ENCODE results near the gene SCT.

SCT gene

DNA sequence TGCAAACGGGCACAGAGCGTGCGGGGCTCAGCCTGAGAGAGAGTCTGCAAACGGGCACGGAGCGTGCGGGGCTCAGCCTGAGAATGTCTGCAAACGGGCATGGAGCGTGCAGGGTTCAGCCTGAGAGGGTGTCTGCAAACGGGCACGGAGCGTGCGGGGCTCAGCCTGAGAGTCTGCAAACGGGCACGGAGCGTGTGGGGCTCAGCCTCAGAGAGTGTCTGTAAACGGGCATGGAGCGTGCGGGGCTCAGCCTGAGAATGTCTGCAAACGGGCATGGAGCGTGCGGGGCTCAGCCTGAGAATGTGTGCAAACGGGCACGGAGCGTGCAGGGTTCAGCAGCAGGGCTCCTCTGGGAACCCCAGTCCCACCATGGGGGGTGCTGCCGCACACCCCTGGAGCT is 37.2 kb downstream of the SCT start:
- in situ Hi-C loops (cut with MboI; ENCODE audit: low sequenced_read_pairs): no loop called here

GRCh38 chr11:587978-588380 is 39.0 kb downstream of the SCT start:
- in situ Hi-C loops (cut with MboI; ENCODE audit: low sequenced_read_pairs): no loop called here

DNA sequence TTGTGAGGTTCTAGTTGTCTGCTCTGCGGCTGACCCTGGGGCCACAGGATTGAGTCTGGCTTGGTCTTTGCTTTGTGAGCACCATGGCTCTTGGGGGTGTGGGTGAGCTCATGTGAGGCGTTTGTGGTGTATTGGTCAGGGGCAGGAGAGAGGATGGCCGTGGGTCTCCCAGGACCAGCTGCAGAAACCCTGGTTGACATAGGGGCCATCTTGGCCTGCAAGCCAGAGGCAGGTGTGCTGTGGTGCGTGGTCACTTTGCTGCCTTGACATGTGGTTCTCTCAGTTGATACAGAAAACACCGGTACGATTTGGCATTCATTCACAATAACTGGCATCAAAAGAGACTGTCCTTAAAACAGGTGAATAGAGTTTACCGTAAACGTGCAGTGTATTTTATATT is 39.4 kb downstream of the SCT start:
- in situ Hi-C loops (cut with MboI; ENCODE audit: low sequenced_read_pairs): no loop called here

- in situ Hi-C loops (cut with MboI; ENCODE audit: low sequenced_read_pairs): no loop called here
These were observed 40.3 kb downstream of the SCT start for GRCh38 chr11:586376-587316.

DNA sequence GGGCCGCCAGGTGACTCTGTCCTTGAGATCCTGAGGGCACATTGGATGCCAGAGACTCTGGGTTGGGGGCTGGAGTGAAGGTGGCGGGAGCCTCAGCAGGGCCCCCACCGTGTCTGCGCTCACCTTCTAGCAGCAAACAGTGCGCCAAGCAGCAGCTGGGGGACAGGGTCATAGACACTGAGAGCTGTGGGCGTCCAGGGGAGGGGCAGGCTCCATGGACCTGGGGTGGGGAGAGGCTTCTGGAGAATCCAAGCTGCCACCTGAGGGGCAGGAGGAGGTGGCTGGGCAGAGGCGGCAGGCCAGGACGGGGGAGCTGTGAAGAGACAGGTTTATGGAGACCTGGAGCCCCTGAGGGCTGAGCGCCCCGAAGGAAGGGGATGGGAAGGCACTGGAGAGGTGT is 42.7 kb downstream of the SCT start:
- in situ Hi-C loops (cut with MboI; ENCODE audit: low sequenced_read_pairs): no loop called here

DNA sequence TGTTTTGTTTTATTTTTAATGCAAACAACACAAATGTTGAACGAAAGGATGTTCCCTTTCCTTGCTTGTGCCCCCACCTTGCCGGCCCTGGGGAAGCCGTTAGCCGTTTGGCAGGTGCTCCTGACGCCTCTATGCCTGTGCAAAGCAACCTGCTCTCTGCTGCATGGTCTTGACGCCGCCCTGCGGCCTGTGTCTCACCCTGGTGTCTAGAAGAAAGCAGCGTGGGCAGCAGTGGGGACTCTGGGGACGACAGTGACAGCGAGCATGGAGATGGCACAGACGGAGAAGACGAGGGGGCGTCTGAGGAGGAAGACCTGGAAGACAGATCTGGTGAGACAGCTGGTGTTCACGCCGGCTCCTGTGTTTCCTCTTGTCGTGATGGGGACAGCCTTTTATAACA is 45.2 kb downstream of the SCT start:
- in situ Hi-C loops (cut with MboI; ENCODE audit: low sequenced_read_pairs): no loop called here

DNA sequence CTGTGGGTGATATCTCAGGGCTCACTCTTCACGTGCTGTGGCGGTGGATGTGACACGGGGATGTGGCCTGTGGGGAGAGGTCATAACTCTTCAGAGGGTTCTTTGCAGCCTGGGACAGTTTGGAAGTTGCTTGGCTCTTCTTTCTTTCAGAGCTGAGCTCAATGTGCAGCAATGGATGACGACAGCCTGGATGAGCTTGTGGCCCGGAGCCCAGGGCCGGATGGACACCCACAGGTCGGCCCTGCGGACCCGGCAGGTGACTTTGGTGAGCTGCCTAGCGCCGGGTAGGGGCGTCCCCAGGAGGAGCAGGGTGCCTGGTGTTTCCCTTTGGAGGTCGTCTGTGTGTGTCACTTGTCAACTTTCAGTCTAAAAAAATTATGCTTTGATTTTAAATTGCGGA is 45.6 kb downstream of the SCT start:
- in situ Hi-C loops (cut with MboI; ENCODE audit: low sequenced_read_pairs): no loop called here

DNA sequence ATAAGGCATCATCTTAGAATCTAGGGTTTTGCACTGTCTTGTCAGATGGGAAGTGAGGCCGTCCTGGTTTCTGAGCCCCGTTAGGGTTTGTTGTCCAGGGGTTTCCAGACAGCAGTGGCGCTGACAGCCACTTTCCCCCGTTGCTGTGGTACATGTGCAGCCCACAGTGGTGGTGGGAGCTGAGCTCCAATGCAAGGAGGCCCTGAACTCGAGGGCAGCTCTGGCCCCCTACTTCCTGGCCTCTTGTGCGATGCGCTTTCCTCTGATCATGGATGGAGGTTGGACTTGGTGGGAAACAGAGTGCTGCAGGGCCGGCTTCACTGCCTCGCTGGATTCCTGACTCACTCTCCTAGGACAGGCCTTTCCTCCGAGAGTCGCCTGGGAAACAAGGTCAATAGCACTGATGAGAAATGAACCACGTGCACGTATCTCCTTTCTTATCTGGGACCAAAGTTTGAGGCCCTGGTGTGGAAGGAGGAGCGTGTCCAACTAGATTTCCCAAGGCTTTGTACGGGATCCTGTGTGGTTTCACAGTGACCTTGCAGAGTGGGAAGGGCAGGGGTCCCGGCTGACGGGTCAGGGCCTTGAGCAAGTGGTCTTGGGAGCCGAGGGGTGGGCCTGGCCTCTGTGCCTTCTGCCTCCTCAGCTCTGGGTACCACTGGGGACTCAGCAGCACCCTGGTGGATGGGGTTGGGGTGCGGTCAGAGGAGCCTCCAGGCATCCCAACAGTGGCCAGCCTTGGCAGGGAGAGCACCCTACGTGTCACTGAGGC is 47.0 kb downstream of the SCT start:
- in situ Hi-C loops (cut with MboI; ENCODE audit: low sequenced_read_pairs): no loop called here

DNA sequence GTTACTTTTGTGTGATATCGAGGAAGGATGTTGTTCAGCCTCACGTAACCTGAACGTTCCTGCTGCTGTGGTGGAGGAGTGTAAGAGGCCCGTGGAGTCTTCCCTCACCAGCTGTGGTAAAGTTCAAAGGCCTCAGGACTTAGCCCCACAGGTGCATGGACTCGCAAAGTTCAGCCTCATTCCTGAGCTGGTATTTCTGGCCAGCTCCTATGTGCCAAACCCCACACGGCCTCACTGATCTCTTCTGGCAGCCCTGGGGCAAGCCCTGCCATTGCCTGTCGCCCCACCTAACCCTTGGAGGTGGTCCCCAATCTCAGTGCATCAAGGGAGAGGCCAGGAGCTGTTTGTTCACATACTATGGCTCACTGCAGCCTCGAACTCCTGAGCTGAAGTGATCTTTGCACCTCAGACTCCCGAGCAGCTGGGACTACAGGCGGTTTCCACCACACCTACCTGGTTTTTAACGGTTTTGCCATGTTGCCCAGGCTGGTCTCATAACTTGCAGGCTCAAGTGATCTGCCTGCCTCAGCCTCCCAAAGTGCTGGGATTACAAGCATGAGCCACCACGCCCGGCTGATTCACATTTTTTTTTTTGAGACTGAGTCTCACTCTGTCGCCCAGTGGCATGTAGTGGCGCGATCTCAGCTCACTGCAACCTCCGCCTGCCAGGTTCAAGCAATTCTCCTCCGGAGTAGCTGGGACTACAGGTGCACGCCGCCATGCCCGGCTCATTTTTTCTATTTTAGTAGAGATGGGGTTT is 48.5 kb downstream of the SCT start:
- in situ Hi-C loops (cut with MboI; ENCODE audit: low sequenced_read_pairs): no loop called here

DNA sequence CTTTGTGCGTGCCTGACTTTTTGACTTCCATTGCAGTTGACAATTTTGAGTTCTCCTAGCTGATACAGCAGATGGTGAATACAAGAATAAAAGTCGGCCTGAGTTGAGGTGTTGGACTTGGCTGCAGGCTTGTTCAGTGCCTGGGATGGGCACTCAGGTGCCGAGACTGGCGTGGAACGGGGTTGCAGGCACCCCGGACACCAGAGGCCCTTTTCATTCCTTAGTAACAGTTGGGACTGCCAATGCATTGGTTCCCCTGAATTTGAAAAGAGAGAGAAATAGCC is 49.4 kb downstream of the SCT start:
- in situ Hi-C loops (cut with MboI; ENCODE audit: low sequenced_read_pairs): no loop called here

DNA sequence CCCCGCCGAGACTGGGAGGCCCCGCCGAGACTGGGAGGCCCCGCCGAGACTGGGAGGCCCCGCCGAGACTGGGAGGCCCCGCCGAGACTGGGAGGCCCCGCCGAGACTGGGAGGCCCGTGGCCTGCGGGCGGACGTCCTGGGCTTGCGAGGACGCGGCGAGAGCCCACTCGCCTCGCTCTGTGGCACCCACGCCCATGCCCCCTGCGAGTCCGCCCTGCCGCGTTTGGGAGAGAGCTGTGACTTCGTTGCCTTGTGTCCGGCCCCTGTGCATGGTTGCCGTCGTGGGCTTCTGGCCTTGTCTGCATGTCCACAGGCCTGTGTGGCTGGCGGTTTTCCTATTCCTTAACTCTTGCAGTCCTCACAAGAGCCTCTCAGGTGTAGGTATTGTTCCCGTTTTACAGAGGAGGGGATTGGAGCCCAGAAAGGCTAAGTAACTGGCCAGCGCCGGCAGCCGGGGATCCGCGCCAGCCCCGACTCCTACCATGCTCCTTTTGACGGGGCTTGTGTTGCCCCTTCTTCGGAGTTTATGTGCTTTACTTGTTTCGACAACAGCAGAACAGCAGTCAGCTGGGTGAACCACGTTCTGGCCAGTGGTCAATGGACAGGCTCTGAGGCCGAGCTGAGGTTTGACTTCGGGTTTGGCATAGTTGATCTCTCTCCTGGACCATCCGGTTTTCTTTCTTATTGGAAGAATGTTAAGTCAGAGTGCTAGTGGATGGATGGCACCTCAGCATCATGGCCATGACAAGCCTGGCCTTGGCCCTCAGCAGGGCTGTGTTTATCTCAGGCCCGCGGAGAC is 50.0 kb downstream of the SCT start:
- in situ Hi-C loops (cut with MboI; ENCODE audit: low sequenced_read_pairs): no loop called here

All from HL-60/S4 treated with phorbol 12-myristate 13-acetate at 8.2 ng/mL for 4 days and 3 days (cell line).